Peyer's patch (tissue), 4 donors: Measurements from ENCODE around the gene PIAS4. TPM values are rescaled to one million over a fixed set of nuclear protein-coding genes. Genes with fewer than 3 reads are reported as not detected.

Source experiments
- DNase-seq, 3 donors: peaks; one replicate each; pipeline ENCODE4 v3.0.0-alpha.2; 2017 to 2019
- H3K27ac ChIP-seq, 4 donors: fragments of 200-600 bp; sonication (generic); one replicate each; pipeline ENCODE4 v1.5.1; 2016 to 2019
- H3K27me3 ChIP-seq, 2 donors: fragments of 200-600 bp; sonication (generic); one replicate each; pipeline ENCODE4 v1.5.1; 2019
- H3K36me3 ChIP-seq, 3 donors: fragments of 200-600 bp; sonication (generic); one replicate each; pipeline ENCODE4 v1.5.1; 2016 to 2019
- H3K4me1 ChIP-seq, 4 donors: fragments of 200-600 bp; sonication (generic); one replicate each; pipeline ENCODE4 v1.5.1; 2016 to 2019
- H3K4me3 ChIP-seq, 4 donors: fragments of 200-600 bp; sonication (generic); 1 replicate in 3 of 4; 2 replicates in 1 of 4; pipeline ENCODE4 v1.5.1; 2016 to 2019; ENCODE audit warnings: mild to moderate bottlenecking in 1 of 4
- H3K9me3 ChIP-seq, 4 donors: fragments of 200-600 bp; sonication (generic); one replicate each; pipeline ENCODE4 v1.5.1; 2016 to 2019; ENCODE audit warnings: mild to moderate bottlenecking in 1 of 4
- POLR2A ChIP-seq, 2 donors: fragments of 450-650 bp; IDR thresholded peaks; one replicate each; pipeline ENCODE4 v1.5.1; 2017; ENCODE audit warnings: antibody characterized with exemption in 2 of 2, mild to moderate bottlenecking in 2 of 2, moderate library complexity in 2 of 2
- total RNA-seq, 4 donors: library from RNA; depleted of rRNA; stranded (reverse); fragments of >200 nt; gene quantifications; one replicate each; pipeline ENCODE4 v1.1.0, GENCODE V29; 2016
- TF ChIP-seq, protein P1 (sequence below), 6 experiments: fragments of 450-650 bp in 4 of 6; fragments of 200-600 bp in 2 of 6; sonication (generic) in 1 of 6; IDR thresholded peaks; one replicate each; pipeline ENCODE4 v1.5.1; 2017 to 2019; ENCODE audit warnings: antibody characterized with exemption in 6 of 6, mild to moderate bottlenecking in 3 of 6, moderate library complexity in 1 of 6

Gene PIAS4
- total RNA-seq, 4 donors from 2014 or later = 15.9 to 47.9 (median 24.2) TPM

GRCh38 chr19:4045597-4046361 lies 38.2 kb downstream of the PIAS4 start:
- Histone ChIP-seq H3K4me3 (no peak overlapping the region), H3K27me3 (no peaks in the 10 kb centered on the region), H3K27ac (no peak overlapping the region), H3K9me3 (no peaks in the 10 kb centered on the region), H3K36me3 (peaks cover 0 to 49% (median 0%) of the 10 kb centered on the region in 3 donors), H3K4me1 (peaks cover 0 to 49% (median 3%) of the 10 kb centered on the region in 4 donors)
- no peak for TF ChIP-seq POLR2A (IDR thresholded peaks at IDR 0.05)
- TF ChIP-seq, protein P1, sequence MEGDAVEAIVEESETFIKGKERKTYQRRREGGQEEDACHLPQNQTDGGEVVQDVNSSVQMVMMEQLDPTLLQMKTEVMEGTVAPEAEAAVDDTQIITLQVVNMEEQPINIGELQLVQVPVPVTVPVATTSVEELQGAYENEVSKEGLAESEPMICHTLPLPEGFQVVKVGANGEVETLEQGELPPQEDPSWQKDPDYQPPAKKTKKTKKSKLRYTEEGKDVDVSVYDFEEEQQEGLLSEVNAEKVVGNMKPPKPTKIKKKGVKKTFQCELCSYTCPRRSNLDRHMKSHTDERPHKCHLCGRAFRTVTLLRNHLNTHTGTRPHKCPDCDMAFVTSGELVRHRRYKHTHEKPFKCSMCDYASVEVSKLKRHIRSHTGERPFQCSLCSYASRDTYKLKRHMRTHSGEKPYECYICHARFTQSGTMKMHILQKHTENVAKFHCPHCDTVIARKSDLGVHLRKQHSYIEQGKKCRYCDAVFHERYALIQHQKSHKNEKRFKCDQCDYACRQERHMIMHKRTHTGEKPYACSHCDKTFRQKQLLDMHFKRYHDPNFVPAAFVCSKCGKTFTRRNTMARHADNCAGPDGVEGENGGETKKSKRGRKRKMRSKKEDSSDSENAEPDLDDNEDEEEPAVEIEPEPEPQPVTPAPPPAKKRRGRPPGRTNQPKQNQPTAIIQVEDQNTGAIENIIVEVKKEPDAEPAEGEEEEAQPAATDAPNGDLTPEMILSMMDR (IDR thresholded peaks at IDR 0.05) = no peak
- no peak for DNase-seq

- no peaks in the 10 kb centered on the region for H3K27me3 ChIP-seq
- peaks cover 0 to 50% (median 3%) of the 10 kb centered on the region in 4 donors for H3K4me1 ChIP-seq
- H3K27ac ChIP-seq = no peak overlapping the region
- H3K4me3 ChIP-seq = no peak overlapping the region
- no peak for DNase-seq
- TF ChIP-seq, protein P1 (IDR thresholded peaks at IDR 0.05) = no peak
- TF ChIP-seq POLR2A (IDR thresholded peaks at IDR 0.05) = no peak
- peaks cover 0 to 50% (median 0%) of the 10 kb centered on the region in 3 donors for H3K36me3 ChIP-seq
- no peaks in the 10 kb centered on the region for H3K9me3 ChIP-seq
These were observed 38.8 kb downstream of the PIAS4 start for GRCh38 chr19:4046362-4046691.

DNA sequence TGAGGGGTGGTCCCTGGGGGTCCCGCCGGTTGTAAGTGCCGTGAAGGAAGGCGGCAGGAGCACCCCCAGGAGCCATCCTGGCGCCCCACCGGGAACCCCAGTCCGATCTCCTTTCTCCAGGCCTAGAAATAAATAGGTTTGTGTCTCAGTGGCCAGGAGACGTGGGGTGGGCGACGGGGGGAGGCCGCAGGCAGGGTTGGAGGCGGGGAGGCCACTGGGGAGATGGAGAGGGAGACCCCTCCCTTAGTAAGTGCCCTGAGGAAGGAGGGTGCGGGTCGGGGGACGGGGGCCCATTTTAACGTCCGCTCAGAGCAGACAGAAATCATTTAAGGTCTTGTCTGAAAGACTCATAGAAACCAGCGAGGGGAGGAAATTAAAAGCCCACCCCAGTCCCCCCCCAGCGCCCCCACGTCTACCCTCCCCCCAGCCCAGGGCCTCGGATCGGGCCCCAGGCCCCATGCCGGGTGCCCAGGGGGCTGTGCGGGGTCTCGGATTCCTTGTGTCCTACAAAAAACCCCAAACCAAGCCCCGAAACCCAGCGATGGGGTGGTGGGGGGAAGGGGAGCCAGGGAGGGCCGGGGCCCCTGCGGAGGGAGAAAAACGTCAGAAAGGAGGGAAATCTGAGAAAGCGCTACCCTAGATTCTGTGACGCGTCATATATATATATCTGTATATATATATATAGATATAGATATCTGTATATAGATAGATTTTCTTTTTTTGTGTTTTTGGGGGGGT lies 39.6 kb downstream of the PIAS4 start:
- Histone ChIP-seq H3K4me1 (peaks cover 0 to 58% (median 4%) of the 10 kb centered on the region in 4 donors), H3K4me3 (no peak overlapping the region), H3K27ac (no peak overlapping the region), H3K9me3 (no peaks in the 10 kb centered on the region), H3K36me3 (peaks cover 0 to 55% (median 0%) of the 10 kb centered on the region in 3 donors), H3K27me3 (no peaks in the 10 kb centered on the region)
- TF ChIP-seq, protein P1 (IDR thresholded peaks at IDR 0.05) = no peak
- TF ChIP-seq POLR2A (IDR thresholded peaks at IDR 0.05) = no peak
- no peak for DNase-seq

GRCh38 chr19:4049432-4049831 lies 41.9 kb downstream of the PIAS4 start:
- peak in 1 of 3 donors; percentile 72 for DNase-seq
- Histone ChIP-seq H3K4me3 (no peak overlapping the region), H3K27ac (peak overlapping the region in 3 of 4 donors; percentile 23 to 97 (median 94)), H3K27me3 (no peaks in the 10 kb centered on the region), H3K9me3 (no peaks in the 10 kb centered on the region), H3K4me1 (peaks cover 5 to 61% (median 17%) of the 10 kb centered on the region in 4 donors), H3K36me3 (peaks cover 0 to 72% (median 0%) of the 10 kb centered on the region in 3 donors)
- TF ChIP-seq, protein P1 (IDR thresholded peaks at IDR 0.05) = no peak

DNA sequence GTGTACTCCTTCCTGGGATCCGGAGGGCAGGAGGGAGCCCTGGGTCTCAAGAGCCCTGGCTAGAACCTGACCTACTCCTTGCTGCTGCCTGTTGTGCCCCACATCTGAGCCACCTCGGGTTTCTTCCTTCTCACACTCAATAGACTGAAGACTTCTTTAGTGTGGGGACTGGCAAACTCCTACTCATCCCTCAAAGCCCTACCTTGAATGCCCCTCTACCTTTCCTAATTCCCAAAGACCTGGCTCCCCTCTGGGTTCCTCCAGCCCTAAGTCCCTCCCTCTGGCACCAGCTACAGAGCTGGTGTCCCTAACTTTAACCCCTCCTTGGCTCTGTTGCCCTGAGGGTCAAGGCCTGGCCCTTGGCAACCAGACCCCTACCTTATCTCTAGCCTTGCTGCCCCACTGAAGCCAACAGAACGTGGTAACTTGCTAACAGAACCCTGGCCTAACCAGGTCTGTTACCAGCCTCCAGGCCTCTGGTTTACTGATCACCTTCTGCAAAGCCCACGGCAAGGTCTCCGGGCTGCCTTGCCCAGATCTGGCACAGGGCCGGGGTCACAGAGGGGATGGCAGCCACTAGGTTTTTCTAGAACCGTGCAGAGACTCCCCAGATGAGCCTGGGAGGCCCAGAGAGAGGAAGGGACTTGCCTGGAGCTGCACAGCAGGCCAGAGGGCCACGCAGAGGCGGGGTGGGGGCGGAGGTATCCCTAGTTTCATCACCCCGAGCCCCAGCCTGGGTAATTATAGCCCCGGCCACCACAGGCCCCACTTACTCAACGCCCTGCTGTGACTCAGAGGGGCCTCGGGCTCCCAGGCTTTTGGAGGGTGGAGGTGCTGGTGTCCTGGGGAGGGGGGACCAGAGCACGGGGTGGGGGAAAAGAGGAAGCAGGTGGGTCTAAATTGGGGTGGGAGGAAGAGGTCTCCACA lies 43.9 kb downstream of the PIAS4 start:
- Histone ChIP-seq H3K36me3 (peaks cover 0 to 73% (median 0%) of the 10 kb centered on the region in 3 donors), H3K27me3 (no peaks in the 10 kb centered on the region), H3K9me3 (no peaks in the 10 kb centered on the region), H3K27ac (peak overlapping the region; percentile 27 to 97 (median 92)), H3K4me1 (peaks cover 8 to 67% (median 17%) of the 10 kb centered on the region in 4 donors), H3K4me3 (peak overlapping the region in 2 of 4 donors; percentile 33 to 53)
- no peak for TF ChIP-seq POLR2A (IDR thresholded peaks at IDR 0.05)
- TF ChIP-seq, protein P1 (IDR thresholded peaks at IDR 0.05) = no peak
- peak in 2 of 3 donors; percentile 72 to 79 for DNase-seq
